ENCODE data around the gene ERN2.

Gene ERN2

GRCh38 chr16:23668225-23668624 lies 44.8 kb downstream of the ERN2 start:
- Histone ChIP-seq H3K14ac (ENCODE audit: low read length in 2 of 2) (no peak overlapping the region), H2AK5ac (ENCODE audit: low read length, severe bottlenecking) (peak overlapping the region; percentile 10), H2AFZ (ENCODE audit: low read depth, low read length) (no peak overlapping the region), H3K4me1 (ENCODE audit: control insufficient read depth, insufficient read depth, low read depth, low read length) (peaks cover 17% of the 10 kb centered on the region), H2BK120ac (ENCODE audit: low read depth, low read length) (no peak overlapping the region), H3K23ac (ENCODE audit: low read length in 2 of 2) (no peak overlapping the region), H3K4me3 (ENCODE audit: insufficient read depth in 1 of 2, low read depth in 1 of 2, low read length in 2 of 2) (no peak overlapping the region), H3K9me3 (ENCODE audit: control insufficient read depth, low read length) (no peaks in the 10 kb centered on the region), H3K9ac (ENCODE audit: low read length) (no peak overlapping the region), H4K8ac (ENCODE audit: low read length) (no peak overlapping the region), H3K18ac (ENCODE audit: low read depth in 1 of 2, low read length in 2 of 2) (no peak overlapping the region), H3K4me2 (ENCODE audit: low read length, poor library complexity, severe bottlenecking) (no peak overlapping the region), H3K36me3 (ENCODE audit: control insufficient read depth in 1 of 2, insufficient read depth in 2 of 2, low read depth in 1 of 2, low read length in 2 of 2) (peaks cover 30 to 75% of the 10 kb centered on the region in 2 experiments), H3K27me3 (ENCODE audit: control insufficient read depth in 1 of 2, insufficient read depth in 1 of 2, low read length in 2 of 2) (no peaks in the 10 kb centered on the region), H2BK5ac (ENCODE audit: low read depth, low read length, poor library complexity, severe bottlenecking) (no peak overlapping the region), H2BK12ac (ENCODE audit: low read length in 2 of 2) (no peak overlapping the region), H4K91ac (ENCODE audit: low read length) (no peak overlapping the region), H3K27ac (ENCODE audit: low read length, poor library complexity, severe bottlenecking) (no peak overlapping the region), H2BK15ac (ENCODE audit: low read depth, poor library complexity, severe bottlenecking) (no peak overlapping the region), H3K79me1 (replicated peaks; ENCODE audit: low read length, poor library complexity, severe bottlenecking) (peaks cover 21% of the 10 kb centered on the region), H3K4ac (ENCODE audit: low read depth in 1 of 2, low read length in 2 of 2) (no peak overlapping the region)
- peak; percentile 60 for DNase-seq
- 67% methylated on average over 1 of the region's 1 CpG for WGBS

- H2BK120ac ChIP-seq (ENCODE audit: low read depth, low read length), result no peak overlapping the region
These were observed 45.7 kb downstream of the ERN2 start for GRCh38 chr16:23667355-23667659.

GRCh38 chr16:23666571-23667354 lies 46.3 kb downstream of the ERN2 start:
- Histone ChIP-seq H3K4me3 (ENCODE audit: insufficient read depth in 1 of 2, low read depth in 1 of 2, low read length in 2 of 2) (no peak overlapping the region), H3K4me1 (ENCODE audit: control insufficient read depth, insufficient read depth, low read depth, low read length) (peaks cover 17% of the 10 kb centered on the region), H2BK5ac (ENCODE audit: low read depth, low read length, poor library complexity, severe bottlenecking) (no peak overlapping the region), H3K36me3 (ENCODE audit: control insufficient read depth in 1 of 2, insufficient read depth in 2 of 2, low read depth in 1 of 2, low read length in 2 of 2) (peaks cover 28 to 80% of the 10 kb centered on the region in 2 experiments), H3K9me3 (ENCODE audit: control insufficient read depth, low read length) (no peaks in the 10 kb centered on the region), H3K4ac (ENCODE audit: low read depth in 1 of 2, low read length in 2 of 2) (no peak overlapping the region), H2AFZ (ENCODE audit: low read depth, low read length) (no peak overlapping the region), H2BK15ac (ENCODE audit: low read depth, poor library complexity, severe bottlenecking) (no peak overlapping the region), H2BK120ac (ENCODE audit: low read depth, low read length) (no peak overlapping the region), H3K27me3 (ENCODE audit: control insufficient read depth in 1 of 2, insufficient read depth in 1 of 2, low read length in 2 of 2) (no peaks in the 10 kb centered on the region), H3K79me1 (replicated peaks; ENCODE audit: low read length, poor library complexity, severe bottlenecking) (peaks cover 20% of the 10 kb centered on the region), H3K23ac (ENCODE audit: low read length in 2 of 2) (no peak overlapping the region), H4K8ac (ENCODE audit: low read length) (no peak overlapping the region), H3K27ac (ENCODE audit: low read length, poor library complexity, severe bottlenecking) (peak overlapping the region; percentile 11), H3K4me2 (ENCODE audit: low read length, poor library complexity, severe bottlenecking) (no peak overlapping the region), H3K14ac (ENCODE audit: low read length in 2 of 2) (no peak overlapping the region), H2BK12ac (ENCODE audit: low read length in 2 of 2) (no peak overlapping the region), H3K9ac (ENCODE audit: low read length) (no peak overlapping the region), H3K18ac (ENCODE audit: low read depth in 1 of 2, low read length in 2 of 2) (no peak overlapping the region), H2AK5ac (ENCODE audit: low read length, severe bottlenecking) (no peak overlapping the region), H4K91ac (ENCODE audit: low read length) (no peak overlapping the region)
- no peak for DNase-seq
- 96% methylated on average over 5 of the region's 7 CpGs for WGBS

More at GRCh38 chr16:23667355-23667659, 45.7 kb downstream of the ERN2 start:
- H3K9ac ChIP-seq (ENCODE audit: low read length), result no peak overlapping the region
- no peak overlapping the region for H3K18ac ChIP-seq (ENCODE audit: low read depth in 1 of 2, low read length in 2 of 2)
- no peak overlapping the region for H3K4me2 ChIP-seq (ENCODE audit: low read length, poor library complexity, severe bottlenecking)
- peaks cover 30 to 80% of the 10 kb centered on the region in 2 experiments for H3K36me3 ChIP-seq (ENCODE audit: control insufficient read depth in 1 of 2, insufficient read depth in 2 of 2, low read depth in 1 of 2, low read length in 2 of 2)
- DNase-seq, result no peak
- H3K23ac ChIP-seq (ENCODE audit: low read length in 2 of 2), result no peak overlapping the region
- peaks cover 23% of the 10 kb centered on the region for H3K79me1 ChIP-seq (replicated peaks; ENCODE audit: low read length, poor library complexity, severe bottlenecking)
- peaks cover 17% of the 10 kb centered on the region for H3K4me1 ChIP-seq (ENCODE audit: control insufficient read depth, insufficient read depth, low read depth, low read length)
- no peak overlapping the region for H2BK12ac ChIP-seq (ENCODE audit: low read length in 2 of 2)
- no peak overlapping the region for H2AK5ac ChIP-seq (ENCODE audit: low read length, severe bottlenecking)
- H3K27ac ChIP-seq (ENCODE audit: low read length, poor library complexity, severe bottlenecking), result no peak overlapping the region
- H2BK15ac ChIP-seq (ENCODE audit: low read depth, poor library complexity, severe bottlenecking), result no peak overlapping the region
- no peaks in the 10 kb centered on the region for H3K9me3 ChIP-seq (ENCODE audit: control insufficient read depth, low read length)
- 94% methylated on average over 6 of the region's 6 CpGs for WGBS
- H2AFZ ChIP-seq (ENCODE audit: low read depth, low read length), result no peak overlapping the region
- H3K4ac ChIP-seq (ENCODE audit: low read depth in 1 of 2, low read length in 2 of 2), result no peak overlapping the region
- no peak overlapping the region for H3K4me3 ChIP-seq (ENCODE audit: insufficient read depth in 1 of 2, low read depth in 1 of 2, low read length in 2 of 2)
- no peak overlapping the region for H3K14ac ChIP-seq (ENCODE audit: low read length in 2 of 2)
- no peak overlapping the region for H4K8ac ChIP-seq (ENCODE audit: low read length)
- H4K91ac ChIP-seq (ENCODE audit: low read length), result no peak overlapping the region
- H3K27me3 ChIP-seq (ENCODE audit: control insufficient read depth in 1 of 2, insufficient read depth in 1 of 2, low read length in 2 of 2), result no peaks in the 10 kb centered on the region
- H2BK5ac ChIP-seq (ENCODE audit: low read depth, low read length, poor library complexity, severe bottlenecking), result no peak overlapping the region

GRCh38 chr16:23663918-23664317 lies 49.1 kb downstream of the ERN2 start:
- no peak for DNase-seq
- no peak overlapping the region for H3K27ac ChIP-seq (ENCODE audit: low read length, poor library complexity, severe bottlenecking)
- no peak overlapping the region for H3K4me3 ChIP-seq (ENCODE audit: insufficient read depth in 1 of 2, low read depth in 1 of 2, low read length in 2 of 2)
- H2BK12ac ChIP-seq (ENCODE audit: low read length in 2 of 2), result no peak overlapping the region
- H3K9me3 ChIP-seq (ENCODE audit: control insufficient read depth, low read length), result no peaks in the 10 kb centered on the region
- H2BK5ac ChIP-seq (ENCODE audit: low read depth, low read length, poor library complexity, severe bottlenecking), result no peak overlapping the region
- no peaks in the 10 kb centered on the region for H3K27me3 ChIP-seq (ENCODE audit: control insufficient read depth in 1 of 2, insufficient read depth in 1 of 2, low read length in 2 of 2)
- H2AFZ ChIP-seq (ENCODE audit: low read depth, low read length), result no peak overlapping the region
- no peak overlapping the region for H3K23ac ChIP-seq (ENCODE audit: low read length in 2 of 2)
- H2AK5ac ChIP-seq (ENCODE audit: low read length, severe bottlenecking), result no peak overlapping the region
- WGBS, result 96% methylated on average over 2 of the region's 2 CpGs
- peaks cover 18% of the 10 kb centered on the region for H3K79me1 ChIP-seq (replicated peaks; ENCODE audit: low read length, poor library complexity, severe bottlenecking)
- no peak overlapping the region for H4K8ac ChIP-seq (ENCODE audit: low read length)
- no peak overlapping the region for H2BK15ac ChIP-seq (ENCODE audit: low read depth, poor library complexity, severe bottlenecking)
- H3K4me2 ChIP-seq (ENCODE audit: low read length, poor library complexity, severe bottlenecking), result no peak overlapping the region
- H3K36me3 ChIP-seq (ENCODE audit: control insufficient read depth in 1 of 2, insufficient read depth in 2 of 2, low read depth in 1 of 2, low read length in 2 of 2), result peaks cover 25 to 97% of the 10 kb centered on the region in 2 experiments
- H3K4me1 ChIP-seq (ENCODE audit: control insufficient read depth, insufficient read depth, low read depth, low read length), result peaks cover 3% of the 10 kb centered on the region
- H3K4ac ChIP-seq (ENCODE audit: low read depth in 1 of 2, low read length in 2 of 2), result no peak overlapping the region
- no peak overlapping the region for H3K14ac ChIP-seq (ENCODE audit: low read length in 2 of 2)
- H2BK120ac ChIP-seq (ENCODE audit: low read depth, low read length), result no peak overlapping the region
- no peak overlapping the region for H3K9ac ChIP-seq (ENCODE audit: low read length)
- H3K18ac ChIP-seq (ENCODE audit: low read depth in 1 of 2, low read length in 2 of 2), result no peak overlapping the region
- H4K91ac ChIP-seq (ENCODE audit: low read length), result no peak overlapping the region
